Kidney glomerular epithelial cell (primary cell): Measurements from ENCODE around the gene GAMT.
A peak's percentile ranks its signal among the peaks of the same experiment; 100 is the strongest.
"Not testable (repeated sequence)": the region's sequence is repeated elsewhere in the genome, so short reads cannot be mapped to it uniquely, and the experiment has no call there.

Source experiments
- DNase-seq: peaks from one replicate; lab custom pipeline; 2025; lab: John Stamatoyannopoulos, UW

Gene GAMT

GRCh38 chr19:1401138-1401888 is at the start of gene GAMT:
TSS of gene GAMT (minus strand) at chr19:1401542. CDS start at chr19:1401476, 66 bp downstream.
- DNase-seq: no peak

DNA sequence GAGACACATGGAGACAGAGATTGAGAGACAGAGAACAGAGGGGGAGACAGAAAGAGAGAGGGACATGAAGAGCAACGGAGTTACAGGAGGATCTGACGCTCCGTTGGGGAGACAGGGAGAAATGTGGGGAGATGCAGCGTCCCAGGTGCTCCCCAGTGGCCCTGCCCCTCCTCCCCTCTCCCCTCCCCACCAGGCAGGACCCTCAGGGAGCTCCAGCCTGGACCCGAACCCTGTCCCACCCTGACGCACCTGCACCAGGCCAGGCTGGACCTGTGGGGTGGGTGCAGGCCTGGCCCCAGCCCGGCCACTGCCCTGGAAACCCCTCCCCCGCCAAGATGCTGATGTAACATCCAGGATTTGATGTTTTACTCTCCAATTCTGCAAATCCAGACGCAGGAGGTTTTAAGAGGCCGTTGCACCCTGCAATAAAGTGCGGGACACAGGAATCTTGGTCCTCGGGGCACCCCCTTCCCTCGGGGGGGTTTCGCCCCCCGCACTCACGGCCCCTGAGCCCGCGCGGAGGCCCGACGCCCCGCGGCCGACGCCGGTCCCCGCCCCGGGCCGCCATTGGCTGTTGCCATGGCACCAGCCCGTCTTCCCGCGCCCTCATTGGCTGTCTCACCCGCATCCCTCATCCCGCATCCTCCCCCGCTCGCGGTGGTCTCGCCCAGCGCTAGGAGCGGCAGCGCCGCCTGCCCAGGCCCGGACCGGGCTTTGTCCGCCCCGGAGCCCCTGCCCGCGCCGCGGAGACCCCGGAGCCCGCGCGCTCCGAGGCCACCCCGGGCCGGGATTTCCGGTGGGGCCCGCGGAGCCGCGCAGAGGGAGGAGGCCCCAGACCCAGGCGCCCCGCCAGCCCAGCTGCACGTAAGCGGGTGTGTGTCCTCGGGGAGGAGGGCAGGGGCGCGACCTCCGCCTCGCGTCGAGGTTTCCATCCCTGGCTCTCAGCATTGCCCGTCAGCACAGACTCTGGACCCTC is 48.4 kb upstream of the GAMT start, which contains the start of gene APC2:
Gene APC2 (plus strand): TSS at position 655 of the 976 bp plus-strand sequence. CDS start 2,881 bp downstream, outside the sequence.
- DNase-seq: no peak

DNA sequence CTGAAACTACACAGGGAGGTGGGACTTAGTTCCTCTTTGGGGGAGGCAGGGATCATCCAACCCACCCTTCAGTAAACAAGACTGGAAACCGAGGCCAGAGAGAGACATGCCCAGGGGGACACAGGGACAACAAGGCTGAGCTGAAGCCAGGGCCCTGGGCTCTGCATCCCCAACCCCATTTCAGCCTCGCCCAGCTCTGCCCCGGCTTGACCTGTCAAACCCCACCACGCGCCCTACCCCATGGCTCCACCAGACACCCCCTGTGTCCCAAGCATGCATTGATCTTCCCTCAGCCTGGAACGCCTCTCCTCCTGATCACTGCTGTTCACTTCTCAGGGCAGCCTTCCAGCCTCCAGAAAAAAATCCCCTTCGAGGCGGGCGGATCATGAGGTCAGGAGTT is 46.6 kb upstream of the GAMT start:
- DNase-seq: no peak

DNA sequence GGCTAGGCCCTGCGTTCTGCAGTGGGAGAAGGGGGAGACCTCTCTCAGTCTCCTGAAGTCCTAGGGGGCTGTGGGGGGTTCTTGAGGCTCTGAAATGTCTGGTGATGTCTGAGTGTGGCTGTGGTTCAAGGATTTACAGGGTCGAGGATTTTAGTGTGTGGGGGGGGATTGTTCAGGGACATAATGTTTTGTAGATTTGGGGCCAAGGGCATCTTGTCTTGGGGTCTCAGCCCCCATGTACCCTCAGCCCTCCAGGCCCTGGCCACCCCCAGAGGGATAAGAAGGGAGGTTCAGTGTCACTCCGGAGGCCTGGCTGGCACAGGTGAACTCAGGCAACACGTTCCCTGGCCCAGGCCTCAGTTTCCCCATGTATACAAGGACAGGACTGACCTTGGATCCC is 46.2 kb upstream of the GAMT start:
- no peak for DNase-seq

GRCh38 chr19:1446713-1447481 is 45.6 kb upstream of the GAMT start:
- no peak for DNase-seq

GRCh38 chr19:1445932-1446712 is 44.8 kb upstream of the GAMT start:
- no peak for DNase-seq

DNA sequence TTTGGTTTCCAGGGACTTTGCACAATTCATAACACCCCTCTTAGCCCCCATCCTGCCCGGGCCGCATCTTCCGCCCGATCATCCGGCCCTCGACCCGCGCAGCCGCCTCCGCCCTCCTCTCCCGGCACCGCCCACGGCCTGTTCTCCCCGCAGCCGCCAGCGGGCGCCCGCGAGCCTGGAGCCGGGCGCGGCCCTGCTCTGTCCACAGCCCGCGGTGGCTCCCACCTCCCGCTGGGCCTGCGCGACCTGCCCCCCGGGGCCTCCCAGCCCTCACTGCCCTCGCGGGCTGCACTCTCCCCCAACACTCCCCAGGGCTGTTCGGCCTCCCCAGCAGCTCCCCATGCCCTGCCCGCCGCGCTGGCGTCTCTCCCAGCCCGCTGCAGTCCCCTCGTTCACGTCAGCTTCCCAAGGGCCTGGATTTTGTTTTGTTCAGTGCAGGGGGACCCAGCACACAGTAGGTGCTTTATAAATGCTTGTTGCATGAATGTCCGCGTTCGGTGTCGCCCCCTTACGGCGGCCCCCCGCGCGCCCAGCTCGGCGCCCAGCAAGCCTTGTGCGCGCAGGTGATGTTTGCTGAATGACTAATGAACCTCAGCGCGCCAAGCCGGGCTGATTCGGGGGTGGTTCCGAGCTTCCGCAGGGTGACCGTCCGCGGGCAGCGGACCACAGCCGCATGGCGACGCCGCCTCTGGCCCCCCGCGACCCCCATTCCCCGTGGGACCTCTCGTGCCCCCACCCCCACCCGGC is 44.0 kb upstream of the GAMT start:
- peak; percentile 32 for DNase-seq

- no peak for DNase-seq
Observed at GRCh38 chr19:1441677-1442438, 40.5 kb upstream of the GAMT start.

- no peak for DNase-seq
Observed at GRCh38 chr19:1441022-1441426, 39.7 kb upstream of the GAMT start.

DNA sequence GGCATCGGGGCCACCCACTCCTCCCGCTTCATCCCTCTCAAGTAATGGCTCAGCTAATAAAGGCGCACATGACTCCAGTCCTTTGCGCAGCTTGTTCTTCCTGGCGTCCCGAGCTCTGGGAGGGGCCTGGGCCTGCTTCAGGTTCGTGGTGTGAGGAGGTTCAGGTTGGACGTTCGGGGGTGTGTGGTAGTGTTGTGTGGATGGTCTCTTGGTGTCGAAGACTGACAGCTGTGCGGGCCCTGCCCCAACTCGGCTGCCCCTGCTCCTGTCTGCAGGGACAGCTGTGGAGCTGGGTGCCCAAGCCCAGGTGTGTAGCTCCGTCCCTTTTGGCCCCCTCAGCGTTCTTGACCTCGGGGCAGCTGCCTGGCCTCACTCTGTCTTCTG is 39.1 kb upstream of the GAMT start:
- no peak for DNase-seq

DNA sequence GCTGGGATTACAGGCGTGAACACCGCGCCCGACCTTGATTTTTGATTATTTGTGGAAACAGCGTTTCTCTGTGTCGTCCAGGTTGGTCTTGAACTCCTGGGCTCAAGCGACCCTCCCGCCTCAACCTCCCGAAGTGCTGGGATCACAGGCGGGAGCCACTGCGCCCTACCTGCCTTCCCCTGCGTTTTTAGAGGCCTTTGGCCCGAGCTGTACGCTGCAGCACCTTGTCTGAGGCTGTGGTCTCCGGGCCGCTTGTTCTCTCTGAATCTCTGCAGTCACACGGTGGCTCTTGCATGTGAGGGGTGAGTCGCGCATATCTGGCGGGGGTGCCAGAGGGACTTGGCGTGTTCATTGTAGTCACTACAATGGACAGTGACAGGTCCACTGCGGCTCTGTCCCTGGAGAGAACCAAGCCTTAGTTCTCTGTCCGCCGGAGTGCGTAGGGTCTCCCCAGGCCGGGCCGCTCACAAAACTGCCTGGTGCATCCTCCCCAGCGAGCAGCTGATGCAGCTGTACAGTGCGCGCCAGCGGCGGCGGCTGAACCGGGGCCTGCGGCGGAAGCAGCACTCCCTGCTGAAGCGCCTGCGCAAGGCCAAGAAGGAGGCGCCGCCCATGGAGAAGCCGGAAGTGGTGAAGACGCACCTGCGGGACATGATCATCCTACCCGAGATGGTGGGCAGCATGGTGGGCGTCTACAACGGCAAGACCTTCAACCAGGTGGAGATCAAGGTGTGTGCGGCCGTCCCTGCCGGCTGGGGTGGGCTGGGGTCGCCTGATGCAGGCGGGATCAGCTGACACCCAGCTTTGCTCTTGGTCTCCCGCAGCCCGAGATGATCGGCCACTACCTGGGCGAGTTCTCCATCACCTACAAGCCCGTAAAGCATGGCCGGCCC is 38.4 kb upstream of the GAMT start:
- not testable (repeated sequence) for DNase-seq

GRCh38 chr19:1438933-1439354 is 37.6 kb upstream of the GAMT start:
- no peak for DNase-seq

GRCh38 chr19:1438035-1438932 is 36.9 kb upstream of the GAMT start, which contains the start of gene RPS15:
TSS of gene RPS15 (plus strand) at chr19:1438396. CDS start at chr19:1438426, 30 bp downstream.
- DNase-seq: peak; percentile 93

- DNase-seq: no peak
Observed at GRCh38 chr19:1437609-1438008, 36.3 kb upstream of the GAMT start.

- DNase-seq: no peak
Observed at GRCh38 chr19:1435378-1435989, 34.1 kb upstream of the GAMT start.

DNA sequence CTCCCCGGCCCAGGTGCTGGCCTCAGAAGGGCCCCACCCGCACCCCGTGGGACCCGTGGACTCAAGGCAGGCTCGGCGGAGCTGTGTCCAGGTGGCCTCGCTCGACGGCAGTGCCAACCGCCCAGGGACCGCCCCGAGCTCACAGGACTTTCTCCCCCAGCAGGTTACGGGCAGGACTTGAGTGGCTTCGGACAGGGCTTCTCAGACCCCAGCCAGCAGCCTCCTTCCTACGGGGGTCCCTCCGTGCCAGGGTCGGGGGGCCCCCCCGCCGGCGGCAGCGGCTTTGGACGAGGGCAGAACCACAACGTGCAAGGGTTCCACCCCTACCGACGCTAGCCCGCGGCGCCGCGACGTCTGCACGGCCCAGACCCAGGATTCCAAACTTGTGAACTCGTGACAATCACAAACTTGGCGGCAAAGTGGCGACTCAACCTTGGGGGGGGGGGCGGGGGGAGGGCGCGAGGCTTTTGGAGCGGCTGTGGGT is 33.3 kb upstream of the GAMT start:
- DNase-seq: no peak

DNA sequence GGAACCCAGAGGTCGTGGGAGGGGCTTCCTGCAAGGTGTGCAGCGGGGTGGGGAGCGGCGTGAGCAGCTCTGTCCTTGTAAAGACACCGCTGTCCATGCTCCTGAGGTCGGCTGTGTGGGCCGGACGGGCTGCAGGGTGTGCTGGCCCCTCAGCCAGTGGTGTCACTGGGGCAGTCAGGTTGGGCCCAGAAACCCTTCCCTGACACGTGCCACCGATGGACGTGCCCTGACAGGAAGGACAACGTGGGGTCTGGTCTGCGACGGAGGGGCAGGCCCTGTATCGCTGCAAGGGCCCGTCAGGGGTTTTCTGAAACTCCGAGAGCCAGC is 32.7 kb upstream of the GAMT start:
- no peak for DNase-seq
